Measurements from ENCODE around the gene MSI2.

MSI2 gene

GRCh38 chr17:57475796-57476195, 219.5 kb downstream of the MSI2 start:
- peaks cover 2% of the 10 kb centered on the region; the same call in 1 of the 2 replicates for H3K79me2 ChIP-seq (ENCODE audit: insufficient read depth, low read length)
- no peak overlapping the region for H3K9ac ChIP-seq (ENCODE audit: low read length)
- no peaks in the 10 kb centered on the region for H3K9me3 ChIP-seq (ENCODE audit: insufficient read depth, low read length)
- no peaks in the 10 kb centered on the region for H3K27me3 ChIP-seq (ENCODE audit: low read length)
- H3K4me3 ChIP-seq (ENCODE audit: insufficient read depth, low read length, poor library complexity, severe bottlenecking) = no peak overlapping the region
- H3K27ac ChIP-seq (ENCODE audit: low read depth, low read length) = no peak overlapping the region
- TF ChIP-seq EZH2phosphoT487 (conservative IDR thresholded peaks at IDR 0.05; ENCODE audit: low read length) = no peak
- no peak for TF ChIP-seq CTCF (IDR thresholded peaks at IDR 0.05; ENCODE audit: insufficient read depth, low read length, poor library complexity, severe bottlenecking)
- no peaks in the 10 kb centered on the region for H3K36me3 ChIP-seq (ENCODE audit: low read length)
- no peak overlapping the region for H3K4me2 ChIP-seq (ENCODE audit: low read depth, low read length, poor library complexity, severe bottlenecking)
- H4K20me1 ChIP-seq (ENCODE audit: low read depth, low read length) = no peaks in the 10 kb centered on the region
- no peaks in the 10 kb centered on the region for H3F3A ChIP-seq (ENCODE audit: insufficient read depth)
- no peak overlapping the region for H2AFZ ChIP-seq (ENCODE audit: low read depth, low read length, severe bottlenecking)
- H3K9me2 ChIP-seq (replicated peaks; ENCODE audit: insufficient read depth, low read length) = no peaks in the 10 kb centered on the region

- H3K9ac ChIP-seq (ENCODE audit: low read length) = no peak overlapping the region
- peaks cover 2% of the 10 kb centered on the region; the same call in 1 of the 2 replicates for H3K79me2 ChIP-seq (ENCODE audit: insufficient read depth, low read length)
- no peaks in the 10 kb centered on the region for H4K20me1 ChIP-seq (ENCODE audit: low read depth, low read length)
- H3K9me3 ChIP-seq (ENCODE audit: insufficient read depth, low read length) = no peaks in the 10 kb centered on the region
- H3K27ac ChIP-seq (ENCODE audit: low read depth, low read length) = no peak overlapping the region
- no peak overlapping the region for H2AFZ ChIP-seq (ENCODE audit: low read depth, low read length, severe bottlenecking)
- H3K36me3 ChIP-seq (ENCODE audit: low read length) = no peaks in the 10 kb centered on the region
- H3F3A ChIP-seq (ENCODE audit: insufficient read depth) = no peaks in the 10 kb centered on the region
- H3K4me3 ChIP-seq (ENCODE audit: insufficient read depth, low read length, poor library complexity, severe bottlenecking) = no peak overlapping the region
- no peaks in the 10 kb centered on the region for H3K27me3 ChIP-seq (ENCODE audit: low read length)
- TF ChIP-seq CTCF (IDR thresholded peaks at IDR 0.05; ENCODE audit: insufficient read depth, low read length, poor library complexity, severe bottlenecking) (no peak), EZH2phosphoT487 (conservative IDR thresholded peaks at IDR 0.05; ENCODE audit: low read length) (no peak)
- H3K4me2 ChIP-seq (ENCODE audit: low read depth, low read length, poor library complexity, severe bottlenecking) = no peak overlapping the region
- no peaks in the 10 kb centered on the region for H3K9me2 ChIP-seq (replicated peaks; ENCODE audit: insufficient read depth, low read length)
Observed at GRCh38 chr17:57477522-57478362, 221.4 kb downstream of the MSI2 start.

GRCh38 chr17:57478478-57479250, 222.3 kb downstream of the MSI2 start:
- H3K27ac ChIP-seq (ENCODE audit: low read depth, low read length) = no peak overlapping the region
- H3K79me2 ChIP-seq (ENCODE audit: insufficient read depth, low read length) = peaks cover 6% of the 10 kb centered on the region; the same call in 1 of the 2 replicates
- no peak overlapping the region for H3K4me2 ChIP-seq (ENCODE audit: low read depth, low read length, poor library complexity, severe bottlenecking)
- no peak overlapping the region for H3K4me3 ChIP-seq (ENCODE audit: insufficient read depth, low read length, poor library complexity, severe bottlenecking)
- H3K9ac ChIP-seq (ENCODE audit: low read length) = no peak overlapping the region
- H3K9me2 ChIP-seq (replicated peaks; ENCODE audit: insufficient read depth, low read length) = no peaks in the 10 kb centered on the region
- TF ChIP-seq CTCF (IDR thresholded peaks at IDR 0.05; ENCODE audit: insufficient read depth, low read length, poor library complexity, severe bottlenecking) (no peak), EZH2phosphoT487 (conservative IDR thresholded peaks at IDR 0.05; ENCODE audit: low read length) (no peak)
- no peaks in the 10 kb centered on the region for H3F3A ChIP-seq (ENCODE audit: insufficient read depth)
- H3K9me3 ChIP-seq (ENCODE audit: insufficient read depth, low read length) = no peaks in the 10 kb centered on the region
- H4K20me1 ChIP-seq (ENCODE audit: low read depth, low read length) = no peaks in the 10 kb centered on the region
- no peak overlapping the region for H2AFZ ChIP-seq (ENCODE audit: low read depth, low read length, severe bottlenecking)
- H3K27me3 ChIP-seq (ENCODE audit: low read length) = no peaks in the 10 kb centered on the region
- H3K36me3 ChIP-seq (ENCODE audit: low read length) = no peaks in the 10 kb centered on the region

Measured in SU-DHL-6 (cell line).